Transverse colon (tissue), 3 donors: ENCODE results near the gene LLCFC1.

Source experiments
- CTCF ChIP-seq, 5 experiments: fragments of 200-600 bp in 3 of 5; fragments of 450-650 bp in 2 of 5; sonication (generic) in 3 of 5; IDR thresholded peaks; 1 replicate in 2 of 5; 2 replicates in 3 of 5; pipeline ENCODE4 v1.5.1; 2016 to 2017; ENCODE audit warnings: antibody characterized with exemption in 5 of 5, inconsistent platforms in 3 of 5, mild to moderate bottlenecking in 2 of 5, moderate library complexity in 1 of 5
- POLR2A ChIP-seq: fragments of 450-650 bp; IDR thresholded peaks from one replicate; pipeline ENCODE4 v1.6.1; 2016; ENCODE audit warnings: antibody characterized with exemption, mild to moderate bottlenecking, moderate library complexity

- TF ChIP-seq CTCF (IDR thresholded peaks at IDR 0.05) (no peak), POLR2A (no peak)
Measured at GRCh38 chr7:142945001-142945400, 5.7 kb downstream of the LLCFC1 start.
